Anterior cingulate cortex (tissue), 58 donors: Measurements from ENCODE around the gene ARF1.

Experiments
- DNase-seq, 58 donors: peaks; one replicate each; lab custom pipeline; 2025; lab: John Stamatoyannopoulos, UW

Gene ARF1

GRCh38 chr1:228048659-228049298 lies 33.7 kb upstream of the ARF1 start:
- DNase-seq: no peak

GRCh38 chr1:228050571-228051231 lies 31.8 kb upstream of the ARF1 start:
- no peak for DNase-seq

- DNase-seq: no peak
Measured at GRCh38 chr1:228058172-228058948, 24.1 kb upstream of the ARF1 start.

- no peak for DNase-seq
Measured at GRCh38 chr1:228058949-228059633, 23.4 kb upstream of the ARF1 start.

- DNase-seq: no peak
Measured at GRCh38 chr1:228059634-228060457, 22.7 kb upstream of the ARF1 start.

GRCh38 chr1:228060458-228061190 lies 21.9 kb upstream of the ARF1 start:
- no peak for DNase-seq

- DNase-seq: no peak
Measured at GRCh38 chr1:228061411-228062084, 21.0 kb upstream of the ARF1 start.

GRCh38 chr1:228062085-228062791 lies 20.3 kb upstream of the ARF1 start:
- no peak for DNase-seq

- no peak for DNase-seq
Measured at GRCh38 chr1:228062812-228063211, 19.7 kb upstream of the ARF1 start.

- no peak for DNase-seq
Measured at GRCh38 chr1:228063251-228064191, 19.0 kb upstream of the ARF1 start.

GRCh38 chr1:228064296-228064695 lies 18.2 kb upstream of the ARF1 start:
- DNase-seq: no peak

GRCh38 chr1:228064741-228065542 lies 17.6 kb upstream of the ARF1 start:
- DNase-seq: no peak

GRCh38 chr1:228065543-228066347 lies 16.8 kb upstream of the ARF1 start:
- no peak for DNase-seq

- no peak for DNase-seq
Measured at GRCh38 chr1:228066416-228066815, 16.1 kb upstream of the ARF1 start.

GRCh38 chr1:228066891-228067654 lies 15.4 kb upstream of the ARF1 start:
- no peak for DNase-seq
